Measurements from ENCODE around the gene NECTIN1.
A peak's percentile ranks its signal among the peaks of the same experiment; 100 is the strongest.

NECTIN1 gene

GRCh38 chr11:119745776-119746535 is 17.0 kb upstream of the NECTIN1 start:
- no peak overlapping the region for H3K56ac ChIP-seq (ENCODE audit: low read length)
- WGBS (ENCODE audit: extremely low coverage, insufficient coverage, low lambda C conversion rate), result no CpG with 5 or more reads among the region's 16 CpGs
- no peak overlapping the region for H3K4me3 ChIP-seq (ENCODE audit: low read length)
- H2BK15ac ChIP-seq (replicated peaks; ENCODE audit: low read depth), result no peak overlapping the region
- H2BK120ac ChIP-seq (ENCODE audit: low read depth, low read length), result no peak overlapping the region
- no peaks in the 10 kb centered on the region for H3K79me1 ChIP-seq (ENCODE audit: low read length)
- no peak overlapping the region for H3K27ac ChIP-seq (ENCODE audit: low read depth, low read length)
- H4K8ac ChIP-seq (ENCODE audit: low read depth, low read length), result no peak overlapping the region
- H2BK5ac ChIP-seq (ENCODE audit: low read length), result no peak overlapping the region
- no peak overlapping the region for H3K9ac ChIP-seq (ENCODE audit: low read length)
- no peak overlapping the region for H4K5ac ChIP-seq (ENCODE audit: low read length)
- H3K23ac ChIP-seq (ENCODE audit: low read length), result no peak overlapping the region
- H3K27me3 ChIP-seq (ENCODE audit: insufficient read depth, low read length, poor library complexity), result no peaks in the 10 kb centered on the region
- no peaks in the 10 kb centered on the region for H3K79me2 ChIP-seq (ENCODE audit: control insufficient read depth, insufficient read depth, low read length)
- H2AK5ac ChIP-seq (ENCODE audit: low read length), result no peak overlapping the region
- peaks cover 3% of the 10 kb centered on the region for H3K4me1 ChIP-seq (ENCODE audit: control insufficient read depth, low read depth, low read length)
- no peak overlapping the region for H3K4me2 ChIP-seq (ENCODE audit: low read length)
- no peaks in the 10 kb centered on the region for H3K36me3 ChIP-seq (ENCODE audit: control insufficient read depth, insufficient read depth, low read length)
- no peak overlapping the region for H3K18ac ChIP-seq (ENCODE audit: low read length)
- no peak overlapping the region for H3K4ac ChIP-seq (ENCODE audit: low read depth, low read length)
- no peak for DNase-seq

- no peak overlapping the region for H2BK15ac ChIP-seq (replicated peaks; ENCODE audit: low read depth)
- no peak for DNase-seq
- H3K79me1 ChIP-seq (ENCODE audit: low read length), result no peaks in the 10 kb centered on the region
- no peaks in the 10 kb centered on the region for H3K27me3 ChIP-seq (ENCODE audit: insufficient read depth, low read length, poor library complexity)
- peaks cover 3% of the 10 kb centered on the region for H3K4me1 ChIP-seq (ENCODE audit: control insufficient read depth, low read depth, low read length)
- no peak overlapping the region for H4K5ac ChIP-seq (ENCODE audit: low read length)
- no peak overlapping the region for H4K8ac ChIP-seq (ENCODE audit: low read depth, low read length)
- no peak overlapping the region for H3K4me2 ChIP-seq (ENCODE audit: low read length)
- no peaks in the 10 kb centered on the region for H3K36me3 ChIP-seq (ENCODE audit: control insufficient read depth, insufficient read depth, low read length)
- no peaks in the 10 kb centered on the region for H3K79me2 ChIP-seq (ENCODE audit: control insufficient read depth, insufficient read depth, low read length)
- H3K23ac ChIP-seq (ENCODE audit: low read length), result no peak overlapping the region
- no CpG with 5 or more reads among the region's 5 CpGs for WGBS (ENCODE audit: extremely low coverage, insufficient coverage, low lambda C conversion rate)
- H2BK5ac ChIP-seq (ENCODE audit: low read length), result no peak overlapping the region
- H3K56ac ChIP-seq (ENCODE audit: low read length), result no peak overlapping the region
- no peak overlapping the region for H3K4ac ChIP-seq (ENCODE audit: low read depth, low read length)
- H2BK120ac ChIP-seq (ENCODE audit: low read depth, low read length), result no peak overlapping the region
- H3K9ac ChIP-seq (ENCODE audit: low read length), result no peak overlapping the region
- no peak overlapping the region for H3K27ac ChIP-seq (ENCODE audit: low read depth, low read length)
- H3K18ac ChIP-seq (ENCODE audit: low read length), result no peak overlapping the region
- H3K4me3 ChIP-seq (ENCODE audit: low read length), result no peak overlapping the region
- H2AK5ac ChIP-seq (ENCODE audit: low read length), result no peak overlapping the region
These were observed 16.1 kb upstream of the NECTIN1 start for GRCh38 chr11:119745112-119745511.

GRCh38 chr11:119744577-119744976 is 15.6 kb upstream of the NECTIN1 start:
- Histone ChIP-seq H3K4me1 (ENCODE audit: control insufficient read depth, low read depth, low read length) (peaks cover 3% of the 10 kb centered on the region), H2BK15ac (replicated peaks; ENCODE audit: low read depth) (no peak overlapping the region), H3K23ac (ENCODE audit: low read length) (no peak overlapping the region), H4K5ac (ENCODE audit: low read length) (no peak overlapping the region), H2BK5ac (ENCODE audit: low read length) (no peak overlapping the region), H3K56ac (ENCODE audit: low read length) (no peak overlapping the region), H3K4ac (ENCODE audit: low read depth, low read length) (no peak overlapping the region), H3K27me3 (ENCODE audit: insufficient read depth, low read length, poor library complexity) (no peaks in the 10 kb centered on the region), H2BK120ac (ENCODE audit: low read depth, low read length) (no peak overlapping the region), H3K9ac (ENCODE audit: low read length) (no peak overlapping the region), H3K27ac (ENCODE audit: low read depth, low read length) (no peak overlapping the region), H3K18ac (ENCODE audit: low read length) (no peak overlapping the region), H3K79me1 (ENCODE audit: low read length) (no peaks in the 10 kb centered on the region), H2AK5ac (ENCODE audit: low read length) (no peak overlapping the region), H4K8ac (ENCODE audit: low read depth, low read length) (no peak overlapping the region), H3K79me2 (ENCODE audit: control insufficient read depth, insufficient read depth, low read length) (no peaks in the 10 kb centered on the region), H3K4me2 (ENCODE audit: low read length) (no peak overlapping the region), H3K4me3 (ENCODE audit: low read length) (no peak overlapping the region), H3K36me3 (ENCODE audit: control insufficient read depth, insufficient read depth, low read length) (no peaks in the 10 kb centered on the region)
- no CpG with 5 or more reads among the region's 2 CpGs for WGBS (ENCODE audit: extremely low coverage, insufficient coverage, low lambda C conversion rate)
- DNase-seq, result no peak

- Histone ChIP-seq H3K79me2 (ENCODE audit: control insufficient read depth, insufficient read depth, low read length) (no peaks in the 10 kb centered on the region), H3K18ac (ENCODE audit: low read length) (no peak overlapping the region), H3K4me3 (ENCODE audit: low read length) (no peak overlapping the region), H3K23ac (ENCODE audit: low read length) (peak overlapping the region; percentile 30), H3K27ac (ENCODE audit: low read depth, low read length) (no peak overlapping the region), H2BK5ac (ENCODE audit: low read length) (no peak overlapping the region), H4K8ac (ENCODE audit: low read depth, low read length) (no peak overlapping the region), H3K36me3 (ENCODE audit: control insufficient read depth, insufficient read depth, low read length) (no peaks in the 10 kb centered on the region), H3K56ac (ENCODE audit: low read length) (peak overlapping the region; percentile 68), H3K4ac (ENCODE audit: low read depth, low read length) (no peak overlapping the region), H2BK15ac (replicated peaks; ENCODE audit: low read depth) (no peak overlapping the region), H3K79me1 (ENCODE audit: low read length) (no peaks in the 10 kb centered on the region), H3K4me1 (ENCODE audit: control insufficient read depth, low read depth, low read length) (peaks cover 3% of the 10 kb centered on the region), H3K4me2 (ENCODE audit: low read length) (peak overlapping the region; percentile 60), H2BK120ac (ENCODE audit: low read depth, low read length) (no peak overlapping the region), H3K27me3 (ENCODE audit: insufficient read depth, low read length, poor library complexity) (no peaks in the 10 kb centered on the region), H2AK5ac (ENCODE audit: low read length) (no peak overlapping the region), H3K9ac (ENCODE audit: low read length) (peak overlapping the region; percentile 63), H4K5ac (ENCODE audit: low read length) (no peak overlapping the region)
- no CpG with 5 or more reads among the region's 8 CpGs for WGBS (ENCODE audit: extremely low coverage, insufficient coverage, low lambda C conversion rate)
- DNase-seq, result no peak
These were observed 14.0 kb upstream of the NECTIN1 start for GRCh38 chr11:119743006-119743405.

GRCh38 chr11:119742263-119742861 is 13.4 kb upstream of the NECTIN1 start:
- Histone ChIP-seq H3K56ac (ENCODE audit: low read length) (peak overlapping the region; percentile 82), H3K79me1 (ENCODE audit: low read length) (no peaks in the 10 kb centered on the region), H4K5ac (ENCODE audit: low read length) (no peak overlapping the region), H2BK5ac (ENCODE audit: low read length) (peak overlapping the region; percentile 17), H3K27ac (ENCODE audit: low read depth, low read length) (no peak overlapping the region), H3K36me3 (ENCODE audit: control insufficient read depth, insufficient read depth, low read length) (no peaks in the 10 kb centered on the region), H3K4me2 (ENCODE audit: low read length) (peak overlapping the region; percentile 60), H3K23ac (ENCODE audit: low read length) (peak overlapping the region; percentile 67), H3K18ac (ENCODE audit: low read length) (no peak overlapping the region), H3K4me3 (ENCODE audit: low read length) (peak overlapping the region; percentile 10), H3K27me3 (ENCODE audit: insufficient read depth, low read length, poor library complexity) (no peaks in the 10 kb centered on the region), H3K4ac (ENCODE audit: low read depth, low read length) (no peak overlapping the region), H3K79me2 (ENCODE audit: control insufficient read depth, insufficient read depth, low read length) (no peaks in the 10 kb centered on the region), H4K8ac (ENCODE audit: low read depth, low read length) (no peak overlapping the region), H3K4me1 (ENCODE audit: control insufficient read depth, low read depth, low read length) (peaks cover 3% of the 10 kb centered on the region), H2AK5ac (ENCODE audit: low read length) (no peak overlapping the region), H2BK120ac (ENCODE audit: low read depth, low read length) (no peak overlapping the region), H2BK15ac (replicated peaks; ENCODE audit: low read depth) (no peak overlapping the region), H3K9ac (ENCODE audit: low read length) (peak overlapping the region; percentile 63)
- WGBS (ENCODE audit: extremely low coverage, insufficient coverage, low lambda C conversion rate), result no CpG with 5 or more reads among the region's 38 CpGs
- peak; percentile 81 for DNase-seq

Measured in mesendoderm (in vitro differentiated cells).